K562 (cell line): Measurements from ENCODE around the gene PAFAH2. TPM values are rescaled to one million over a fixed set of nuclear protein-coding genes. Genes with fewer than 3 reads are reported as not detected.

Source experiments
- ATAC-seq: fragments of 200-7000 bp; cut with Tn5 transposase; 3 replicates; pipeline ENCODE4 v1.9.1; 2020; ENCODE audit warnings: moderate library complexity
- BruUV-seq: library from RNA; stranded (reverse); fragments of 400-500 nt; replicated peaks from 2 replicates; lab custom pipeline; 2021; lab: Mats Ljungman, UMichigan
- CTCF ChIA-PET: fragments of 300-600 bp; formaldehyde crosslinking; extraction: SDS; loops from one replicate; lab custom pipeline; 2021; ENCODE audit warnings: low intra/inter-chr PET ratio; lab: Yijun Ruan, JAX
- POLR2A ChIA-PET: fragments of 300-600, 350-650 bp; sonication (Branson Sonifier 250); formaldehyde crosslinking; extraction: SDS; loops from one replicate; lab custom pipeline; 2021; ENCODE audit warnings: antibody characterized with exemption, inconsistent platforms; lab: Yijun Ruan, JAX
- DNase-seq, 4 experiments: peaks; one replicate each; pipeline versions ENCODE4 v3.0.0 to v3.0.0-alpha.2; 2011 to 2018; ENCODE audit warnings: low spot score in 3 of 4, mixed read lengths in 3 of 4; ENCODE audit errors: extremely low read depth in 1 of 4
- FAIRE-seq: peaks from 2 replicates; lab custom pipeline; 2011; peaks lifted over from hg19 to GRCh38; lab: Jason Lieb, UNC
- H2AFZ ChIP-seq: 2 replicates; pipeline ENCODE4 v1.6.0; 2011; ENCODE audit warnings: low read depth, low read length, control low read depth, inconsistent platforms
- H3K27ac ChIP-seq: fragments of 200-600 bp; 3 replicates; pipeline ENCODE4 v1.8.0; 2011; ENCODE audit warnings: low read depth, mild to moderate bottlenecking, control low read depth, inconsistent platforms, low read length, moderate library complexity, mixed read lengths; ENCODE audit errors: extremely low read depth
- H3K27me3 ChIP-seq, 2 experiments: fragments of 300-600 bp in 1 of 2; 2 replicates in 1 of 2; 3 replicates in 1 of 2; pipeline versions ENCODE4 v1.6.0 to v1.8.0; 2011; ENCODE audit warnings: inconsistent platforms in 2 of 2, low read length in 2 of 2, mild to moderate bottlenecking in 1 of 2, mixed read lengths in 1 of 2, moderate library complexity in 1 of 2; ENCODE audit not compliant: control insufficient read depth in 2 of 2, insufficient read depth in 2 of 2
- H3K36me3 ChIP-seq: fragments of 300-600 bp; 3 replicates; pipeline ENCODE4 v1.8.0; 2011; ENCODE audit warnings: mild to moderate bottlenecking, low read length, inconsistent platforms; ENCODE audit not compliant: control insufficient read depth, insufficient read depth
- H3K4me1 ChIP-seq, 2 experiments: fragments of 200-600 bp in 1 of 2; replicated peaks in 1 of 2; 2 replicates in 1 of 2; 3 replicates in 1 of 2; pipeline versions ENCODE4 v1.5.1 to v1.8.0; 2011; ENCODE audit warnings: inconsistent platforms in 2 of 2, low read length in 2 of 2, mild to moderate bottlenecking in 1 of 2, mixed read lengths in 1 of 2, moderate library complexity in 1 of 2; ENCODE audit not compliant: control insufficient read depth in 2 of 2, insufficient read depth in 2 of 2
- H3K4me2 ChIP-seq: 2 replicates; pipeline ENCODE4 v1.6.1; 2011; ENCODE audit warnings: low read length, control low read depth, inconsistent platforms, mixed read lengths; ENCODE audit not compliant: insufficient read depth
- H3K4me3 ChIP-seq: fragments of 200-600 bp; sonication (generic), shearing (Covaris generic); 2 replicates; pipeline ENCODE4 v1.5.1; 2016; ENCODE audit warnings: control low read depth, inconsistent platforms
- H3K79me2 ChIP-seq: fragments of 200-600 bp; 3 replicates; pipeline ENCODE4 v1.8.0; 2011; ENCODE audit warnings: low read length, inconsistent platforms; ENCODE audit not compliant: control insufficient read depth, insufficient read depth
- H3K9ac ChIP-seq, 2 experiments: 2 replicates each; pipeline versions ENCODE4 v1.6.0 to v1.6.1; 2011; ENCODE audit warnings: low read depth in 2 of 2, low read length in 2 of 2, control low read depth in 1 of 2, inconsistent platforms in 1 of 2, mild to moderate bottlenecking in 1 of 2, mixed read lengths in 1 of 2; ENCODE audit not compliant: insufficient read depth in 1 of 2
- H3K9me1 ChIP-seq: one replicate; pipeline ENCODE4 v1.6.0; 2011; ENCODE audit warnings: inconsistent platforms, mild to moderate bottlenecking, low read length, moderate library complexity; ENCODE audit not compliant: control insufficient read depth, insufficient read depth
- H3K9me3 ChIP-seq: replicated peaks from 2 replicates; pipeline ENCODE4 v1.5.1; 2011; ENCODE audit warnings: low read depth, low read length, inconsistent platforms; ENCODE audit not compliant: control insufficient read depth, insufficient read depth
- H4K20me1 ChIP-seq: replicated peaks from 2 replicates; pipeline ENCODE4 v1.6.1; 2011; ENCODE audit warnings: low read length, inconsistent platforms, mixed read lengths; ENCODE audit not compliant: control insufficient read depth, insufficient read depth
- CBFA2T2 ChIP-seq: fragments of 450-650 bp; conservative IDR thresholded peaks from 2 replicates; pipeline ENCODE4 v1.6.1; 2017; ENCODE audit warnings: mild to moderate bottlenecking
- CXXC5 ChIP-seq: fragments of 250-450 bp; sonication (Bioruptor Pico); IDR thresholded peaks from 2 replicates; pipeline ENCODE4 v1.8.0; 2022; ENCODE audit warnings: inconsistent platforms, mild to moderate bottlenecking, moderate library complexity
- FOXK2 ChIP-seq, 2 experiments: fragments of 450-650 bp; IDR thresholded peaks in 1 of 2; conservative IDR thresholded peaks in 1 of 2; 2 replicates each; pipeline ENCODE4 v1.6.1; 2016; ENCODE audit warnings: low read depth in 2 of 2, mild to moderate bottlenecking in 1 of 2
- IFI16 ChIP-seq: fragments of 250-450 bp; sonication (Bioruptor Pico); IDR thresholded peaks from 2 replicates; pipeline ENCODE4 v2.1.2; 2022; ENCODE audit warnings: mild to moderate bottlenecking, inconsistent platforms
- L3MBTL2 ChIP-seq: fragments of 450-650 bp; IDR thresholded peaks from 2 replicates; pipeline ENCODE4 v1.6.1; 2016; ENCODE audit warnings: mild to moderate bottlenecking, moderate library complexity
- PBX2 ChIP-seq, 2 experiments: IDR thresholded peaks in 1 of 2; conservative IDR thresholded peaks in 1 of 2; 2 replicates each; pipeline ENCODE4 v1.6.1; 2016; ENCODE audit warnings: low read depth in 2 of 2, mild to moderate bottlenecking in 1 of 2, missing compliant biosample characterization in 1 of 2, missing genetic modification characterization in 1 of 2, moderate library complexity in 1 of 2
- RAD51 ChIP-seq: fragments of 450-650 bp; IDR thresholded peaks from 2 replicates; pipeline ENCODE4 v1.7.1; 2016; ENCODE audit warnings: low read depth, mild to moderate bottlenecking, borderline replicate concordance
- TBP ChIP-seq: optimal IDR thresholded peaks from 2 replicates; pipeline ENCODE3; 2011; ENCODE audit warnings: low read depth, low read length, improper control_type of control experiment
- TEAD1 ChIP-seq, 2 experiments: fragments of 450-650 bp in 1 of 2; sonication (generic) in 1 of 2; formaldehyde crosslinking; IDR thresholded peaks; 2 replicates each; pipeline versions ENCODE4 v1.4.0 to v1.8.0; 2020 to 2022; ENCODE audit warnings: mild to moderate bottlenecking in 2 of 2, missing genetic modification reagents in 1 of 2
- ZNF583 ChIP-seq: fragments of 250-450 bp; sonication (Bioruptor Pico); IDR thresholded peaks from 2 replicates; pipeline ENCODE4 v1.4.0; 2020
- WGBS: fragments of 100-300 bp; shearing (Covaris generic); methylation state at CpG from one replicate; pipeline ENCODE4 v1.1.6; 2016; ENCODE audit warnings: low coverage, mixed read lengths; ENCODE audit not compliant: insufficient coverage; ENCODE audit errors: missing lambda C conversion rate; 5-methylcytosine and 5-hydroxymethylcytosine counted together
- in situ Hi-C: fragments of 300-500 bp; cut with MboI; formaldehyde crosslinking; loops from 4 replicates; pipeline ENCODE4 v1.15.0; 2018; ENCODE audit warnings: inconsistent platforms, mixed read lengths
- intact Hi-C: fragments of 100-400 bp; cut with micrococcal nuclease; formaldehyde crosslinking; loops from 2 replicates; pipeline ENCODE4 v1.14.2; 2022
- polyA plus RNA-seq, 8 experiments: library from polyadenylated mRNA; depleted of rRNA in 4 of 8; stranded (reverse) in 5 of 8; unstranded in 3 of 8; fragments of >200 nt; fragmentation: Nextera tagmentation in 2 of 8; fragmentation: Illumina TruSeq in 1 of 8; extraction: Ambion mirVana in 2 of 8; extraction: Trizol in 1 of 8; gene quantifications; 2 replicates each; pipeline versions ENCODE4 v1.2.1 to v1.2.3, GENCODE V29; 2011 to 2014; ENCODE audit warnings: inconsistent platforms in 1 of 8, missing spikeins in 1 of 8
- total RNA-seq, 7 experiments: library from RNA; depleted of rRNA in 6 of 7; stranded (reverse); fragments of >200 nt in 6 of 7; fragmentation: Illumina TruSeq in 2 of 7; extraction: Trizol in 2 of 7; gene quantifications; 2 replicates each; pipeline versions ENCODE4 v1.2.1 to v1.2.3, GENCODE V29; 2011 to 2021; ENCODE audit warnings: low replicate concordance in 1 of 7

Gene PAFAH2
- total and polyA plus RNA-seq, 9 of the 15 experiments (the other 6 are each of a cell fraction or from before 2014, with no cell fraction given), result 4.2 to 10.9 (median 6.8) TPM

GRCh38 chr1:25993197-25993951, 4.5 kb downstream of the PAFAH2 start:
- BruUV-seq, result no TSS peak
- peak overlapping the region; percentile 75 for H2AFZ ChIP-seq
- peaks cover 8% of the 10 kb centered on the region; the same call in 1 of the 3 replicates for H3K79me2 ChIP-seq
- H3K27ac ChIP-seq, result peak overlapping the region; percentile 54; the same call in 2 of the 3 replicates
- DNase-seq (peak; percentile 37 to 72 (median 50)), FAIRE-seq (no peak), ATAC-seq (peak; percentile 9; the same call in 1 of the 3 replicates)
- H3K4me3 ChIP-seq, result no peak overlapping the region
- in situ Hi-C loops, result no loop called here
- intact Hi-C loops, result loop anchor here (1.0 to 10.0 kb wide), 2 partner anchors 98 to 169 kb away; no protein-coding TSS in a partner anchor
- H3K4me1 ChIP-seq, result peaks cover 32 to 47% of the 10 kb centered on the region in 2 experiments
- H3K9me1 ChIP-seq, result no peaks in the 10 kb centered on the region
- H3K9ac ChIP-seq, result peak overlapping the region; percentile 3 to 46; a peak in 2 of 4 replicates
- H3K27me3 ChIP-seq, result no peaks in the 10 kb centered on the region
- H4K20me1 ChIP-seq, result no peaks in the 10 kb centered on the region
- no peaks in the 10 kb centered on the region for H3K9me3 ChIP-seq
- ChIA-PET CTCF (no interaction called here), POLR2A (interaction anchor here (0.6 to 5.5 kb wide), 12 partner anchors 9 to 221 kb away, joined by 3 to 89 read pairs (median 4); partner anchors contain the start of gene EXTL1)
- peaks cover 7% of the 10 kb centered on the region; the same call in 1 of the 3 replicates for H3K36me3 ChIP-seq
- 4% methylated on average over 8 of the region's 8 CpGs for WGBS
- peak overlapping the region; percentile 19 for H3K4me2 ChIP-seq
- TF ChIP-seq ZNF583 (CRISPR knock-in tag), result peak; percentile 59; the same call in 1 of the 2 replicates
- peak in 1 of 2 experiments; percentile 14; a peak in 1 of 4 replicates for TF ChIP-seq TEAD1 (CRISPR knock-in tag; IDR thresholded peaks at IDR 0.05)
- peak; percentile 19 for TF ChIP-seq TBP
- TF ChIP-seq RAD51, result 0 out of 2 replicates have a peak, but pooled peaks have one; percentile 10
- peak; percentile 67 for TF ChIP-seq CBFA2T2
- no peak; the same call in 1 of the 2 replicates for TF ChIP-seq PBX2 (CRISPR knock-in tag; IDR thresholded peaks at IDR 0.05; ENCODE audit: low read depth)
- TF ChIP-seq PBX2 (tag; conservative IDR thresholded peaks at IDR 0.05; ENCODE audit: low read depth), result peak; percentile 59
- no peak for TF ChIP-seq IFI16
- TF ChIP-seq L3MBTL2, result peak; percentile 89
- peak; percentile 62 for TF ChIP-seq CXXC5 (CRISPR knock-in tag)
- peak; percentile 24 to 28; a peak in 2 of 4 replicates for TF ChIP-seq FOXK2 (conservative IDR thresholded peaks at IDR 0.05 in 1 of 2, IDR thresholded peaks at IDR 0.05 in 1 of 2; ENCODE audit: low read depth in 2 of 2)
